Activated T-helper 2 cell treated with anti-CD3 and anti-CD28 coated beads, Interferon-gamma antibody, Interleukin-2, Interleukin-4, amounts not matched to agents 10 μg/mL and 5 μg/mL and 100 μg/mL, durations not matched to agents 14 hours and 24 hours and 36 hours (primary cell): ENCODE measurements around the gene NEU2. TPM values are rescaled to one million over a fixed set of nuclear protein-coding genes. Genes with fewer than 3 reads are reported as not detected.
A peak's percentile ranks its signal among the peaks of the same experiment; 100 is the strongest.
"Not testable (repeated sequence)": the region's sequence is repeated elsewhere in the genome, so short reads cannot be mapped to it uniquely, and the experiment has no call there.

Experiments used
- DNase-seq: peaks from one replicate; pipeline ENCODE4 v3.0.0; 2021; ENCODE audit warnings: low spot score
- H3K27ac Mint-ChIP-seq: one replicate; pipeline ENCODE4 v1.8.0; 2021; ENCODE audit warnings: mixed read lengths
- H3K27me3 Mint-ChIP-seq: one replicate; pipeline ENCODE4 v1.8.0; 2021; ENCODE audit warnings: low read depth, mixed read lengths
- H3K36me3 Mint-ChIP-seq: one replicate; pipeline ENCODE4 v1.8.0; 2021; ENCODE audit warnings: low read depth, mixed read lengths
- H3K4me1 Mint-ChIP-seq: one replicate; pipeline ENCODE4 v1.8.0; 2021; ENCODE audit warnings: low read depth, mixed read lengths
- H3K4me3 Mint-ChIP-seq: one replicate; pipeline ENCODE4 v1.8.0; 2021; ENCODE audit warnings: low read depth, mild to moderate bottlenecking, moderate library complexity, mixed read lengths
- H3K9me3 Mint-ChIP-seq: one replicate; pipeline ENCODE4 v1.8.0; 2021; ENCODE audit warnings: mixed read lengths
- intact Hi-C: fragments of 100-400 bp; cut with micrococcal nuclease; formaldehyde crosslinking; loops from one replicate; pipeline ENCODE4 v1.15.1; 2023
- total RNA-seq: library from RNA; stranded (reverse); gene quantifications from 2 replicates; pipeline ENCODE4 v1.2.3, GENCODE V29; 2022

NEU2 gene
- total RNA-seq, 1 donor from 2014 or later, result not detected

DNA sequence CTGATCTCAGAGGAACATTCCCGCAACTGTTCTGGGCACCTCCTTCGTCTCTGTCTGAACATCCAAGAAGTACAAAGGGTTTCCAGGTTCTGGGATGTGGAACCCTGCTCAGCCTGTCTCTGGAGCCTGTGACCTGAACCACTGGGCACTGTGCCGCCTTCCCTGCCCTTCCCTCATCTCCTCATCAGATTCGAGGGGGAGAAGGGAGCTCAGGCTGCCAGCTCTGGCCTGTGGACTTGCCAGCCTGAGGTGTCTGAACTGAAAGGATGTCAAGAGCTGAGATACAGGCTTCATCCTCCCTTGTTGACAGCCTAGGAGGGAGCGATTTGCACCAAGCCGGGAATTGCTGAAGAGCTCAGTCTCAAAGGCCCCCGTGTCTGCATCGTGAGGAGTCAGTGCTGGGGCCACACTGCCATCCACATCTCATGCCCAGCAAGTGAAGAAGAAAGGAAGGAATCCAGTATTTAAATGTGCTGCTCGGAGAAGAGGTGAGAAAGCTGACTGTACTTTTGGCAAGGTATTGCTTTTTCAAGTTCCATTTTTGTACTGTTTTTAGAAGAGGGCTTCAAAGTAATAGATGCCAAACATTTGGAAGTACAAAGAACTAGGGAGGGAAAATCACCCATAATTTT lies 12.6 kb downstream of the NEU2 start:
- no peak for DNase-seq
- H3K36me3 Mint-ChIP-seq, result no peaks in the 10 kb centered on the region
- H3K9me3 Mint-ChIP-seq, result no peaks in the 10 kb centered on the region
- H3K4me3 Mint-ChIP-seq, result no peak overlapping the region
- H3K27ac Mint-ChIP-seq, result no peak overlapping the region
- H3K4me1 Mint-ChIP-seq, result no peaks in the 10 kb centered on the region
- peaks cover 25% of the 10 kb centered on the region for H3K27me3 Mint-ChIP-seq
- intact Hi-C loops, result no loop called here

DNA sequence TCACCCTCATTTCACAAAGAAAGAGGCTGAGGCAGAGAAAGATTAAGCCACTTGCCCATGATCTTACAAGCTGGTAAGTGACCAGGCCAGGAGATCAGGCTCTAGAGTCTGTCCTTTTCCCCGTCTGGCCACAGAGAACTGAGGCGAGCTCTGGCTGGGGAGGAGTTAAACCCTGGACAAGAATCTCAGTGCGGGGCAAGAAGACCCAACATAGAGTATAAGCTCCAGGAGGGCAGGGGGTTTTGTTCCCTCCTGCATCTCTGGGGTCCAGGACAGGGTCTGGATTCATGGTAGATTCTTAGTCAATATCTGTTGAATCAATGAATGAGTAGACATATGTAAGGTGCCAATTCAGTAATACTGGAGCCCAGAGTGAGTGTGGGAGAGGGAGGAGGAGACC lies 14.7 kb downstream of the NEU2 start:
- Mint-ChIP-seq H3K36me3 (no peaks in the 10 kb centered on the region), H3K9me3 (no peaks in the 10 kb centered on the region), H3K4me1 (no peaks in the 10 kb centered on the region), H3K27ac (no peak overlapping the region), H3K27me3 (peaks cover 28% of the 10 kb centered on the region), H3K4me3 (no peak overlapping the region)
- intact Hi-C loops, result no loop called here
- no peak for DNase-seq

DNA sequence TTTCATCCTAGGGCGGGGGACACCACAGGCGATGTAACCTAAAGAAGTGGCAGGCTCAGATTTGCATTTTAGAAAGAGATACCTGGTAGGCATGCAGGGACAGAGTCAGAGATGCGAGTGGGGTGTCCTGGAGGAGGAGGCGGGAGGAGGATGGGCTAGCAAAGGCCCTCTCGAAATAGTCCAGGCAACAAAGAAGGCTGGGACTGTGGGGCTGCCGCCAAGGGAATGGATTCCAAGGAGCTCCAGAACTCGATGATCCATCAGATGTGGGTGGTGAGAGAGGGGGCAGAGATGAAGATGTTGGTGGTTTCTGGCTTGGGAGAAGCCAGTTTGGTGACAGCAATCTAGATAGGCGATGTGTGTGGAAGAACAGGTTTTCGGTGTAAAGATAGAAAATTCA lies 15.2 kb downstream of the NEU2 start:
- no peak for DNase-seq
- intact Hi-C loops, result no loop called here
- Mint-ChIP-seq H3K27me3 (peaks cover 30% of the 10 kb centered on the region), H3K4me1 (no peaks in the 10 kb centered on the region), H3K9me3 (no peaks in the 10 kb centered on the region), H3K36me3 (no peaks in the 10 kb centered on the region), H3K4me3 (no peak overlapping the region), H3K27ac (no peak overlapping the region)

DNA sequence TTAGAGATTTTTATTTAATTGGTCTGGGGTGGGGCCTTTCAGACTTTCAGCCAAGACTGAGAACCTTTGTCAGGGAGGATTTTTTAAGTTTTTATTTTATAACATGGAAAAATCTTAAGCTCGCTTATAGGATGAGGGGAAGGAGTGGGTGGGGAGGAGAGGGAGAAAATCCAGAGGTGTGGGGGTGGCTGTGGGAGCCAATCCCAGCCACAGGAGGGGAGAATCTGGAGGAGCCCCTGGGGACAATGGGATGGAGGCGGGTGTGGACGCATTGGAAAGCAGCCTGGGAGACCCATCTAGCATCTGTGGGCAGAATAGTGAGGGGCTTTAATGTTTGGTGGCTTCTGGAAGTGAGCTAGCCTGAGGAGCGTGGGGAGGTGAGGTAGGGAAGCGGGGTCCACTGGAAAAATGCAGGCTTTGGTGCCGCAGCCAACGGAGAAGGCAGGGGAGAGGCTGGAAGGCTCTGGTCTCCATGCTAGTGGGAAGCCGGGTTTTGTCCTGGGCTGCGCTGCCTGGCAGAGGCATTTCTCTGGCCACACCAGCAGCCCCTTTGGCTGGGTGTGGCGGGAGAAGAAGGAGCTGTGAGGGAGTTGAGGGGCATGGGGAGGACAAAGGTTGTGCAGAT lies 16.2 kb downstream of the NEU2 start:
- Mint-ChIP-seq H3K4me1 (peaks cover under 1% of the 10 kb centered on the region), H3K9me3 (no peaks in the 10 kb centered on the region), H3K27me3 (peaks cover 27% of the 10 kb centered on the region), H3K36me3 (no peaks in the 10 kb centered on the region), H3K27ac (no peak overlapping the region), H3K4me3 (no peak overlapping the region)
- no peak for DNase-seq
- intact Hi-C loops, result no loop called here

DNA sequence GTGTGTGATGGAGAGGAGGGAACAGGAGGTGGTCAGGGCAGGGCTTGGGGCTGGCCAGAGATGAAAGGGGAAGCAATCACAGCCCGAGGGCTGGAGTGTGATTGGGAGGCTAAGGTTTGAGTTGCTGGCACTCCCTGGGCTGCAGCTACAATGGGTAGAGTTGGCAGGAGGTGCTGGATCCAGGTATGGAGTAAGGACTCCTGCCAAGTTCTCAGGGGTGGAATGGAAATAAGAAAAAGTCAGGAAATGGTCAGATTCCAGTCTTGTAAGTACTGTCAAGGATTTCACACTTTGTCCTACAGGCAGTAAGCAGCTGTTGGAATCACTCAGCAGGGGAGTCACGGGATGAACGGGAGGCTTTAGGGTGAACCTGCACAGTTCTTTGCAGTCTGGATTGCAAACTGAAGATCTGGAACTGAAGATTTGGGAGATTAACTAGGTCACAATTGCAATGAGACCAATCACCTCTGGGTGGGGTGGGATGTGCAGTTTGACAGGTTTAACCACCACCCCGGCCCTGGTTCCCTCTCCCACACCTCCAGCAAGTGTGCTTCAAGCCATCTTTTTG lies 16.8 kb downstream of the NEU2 start:
- Mint-ChIP-seq H3K9me3 (no peaks in the 10 kb centered on the region), H3K27me3 (peaks cover 31% of the 10 kb centered on the region), H3K4me1 (peaks cover 5% of the 10 kb centered on the region), H3K27ac (no peak overlapping the region), H3K4me3 (no peak overlapping the region), H3K36me3 (no peaks in the 10 kb centered on the region)
- no peak for DNase-seq
- intact Hi-C loops, result no loop called here

DNA sequence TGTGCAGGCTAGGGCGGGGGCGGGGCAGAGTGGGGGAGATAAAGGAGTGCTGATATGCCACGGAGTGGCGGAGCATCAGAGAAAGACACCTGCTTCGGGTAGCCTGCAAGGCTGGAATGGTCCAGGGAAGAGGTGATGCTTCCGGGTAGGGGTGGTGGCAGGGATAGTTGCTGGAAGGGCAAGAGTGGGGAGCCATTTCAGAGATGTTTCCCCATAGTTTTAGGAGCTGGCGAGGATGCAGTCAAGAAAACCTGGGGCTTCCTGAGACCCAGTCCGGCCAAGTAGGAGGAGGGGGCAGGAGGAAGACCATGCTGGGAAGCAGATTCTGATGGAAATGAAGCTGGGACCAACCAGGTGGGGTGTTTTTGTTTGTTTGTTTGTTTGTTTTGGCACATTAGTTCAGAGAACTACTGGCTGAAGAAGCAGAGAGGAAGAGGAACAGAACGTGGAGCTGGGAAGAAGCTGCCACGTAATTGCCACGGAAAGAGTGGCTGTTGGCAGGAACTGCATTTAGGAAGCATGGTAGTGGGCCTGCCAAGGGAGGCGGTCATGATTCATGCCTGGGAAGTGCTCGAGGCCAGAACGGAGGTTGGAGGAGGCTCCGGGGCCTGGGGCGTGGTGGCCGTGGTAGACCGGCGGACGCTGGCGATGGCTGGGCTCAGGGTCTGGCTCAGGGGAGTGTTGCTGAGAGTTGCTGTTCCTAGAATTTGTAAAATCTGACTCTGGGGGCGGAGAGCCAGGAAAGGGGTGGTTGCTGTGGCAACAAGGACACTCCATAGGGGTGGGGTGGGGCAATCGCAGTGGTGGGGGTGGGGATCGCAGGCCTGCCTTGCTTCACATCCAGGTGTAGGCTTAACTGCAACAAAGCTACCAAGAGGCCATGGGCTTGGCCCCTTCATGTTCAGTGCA lies 19.0 kb downstream of the NEU2 start:
- H3K27ac Mint-ChIP-seq, result no peak overlapping the region
- no peak for DNase-seq
- H3K4me1 Mint-ChIP-seq, result peaks cover 8% of the 10 kb centered on the region
- no peaks in the 10 kb centered on the region for H3K9me3 Mint-ChIP-seq
- peaks cover 32% of the 10 kb centered on the region for H3K27me3 Mint-ChIP-seq
- intact Hi-C loops, result loop anchor here (10.0 kb wide), 2 partner anchors 287 to 447 kb away; no protein-coding TSS in a partner anchor
- no peak overlapping the region for H3K4me3 Mint-ChIP-seq
- H3K36me3 Mint-ChIP-seq, result no peaks in the 10 kb centered on the region

DNA sequence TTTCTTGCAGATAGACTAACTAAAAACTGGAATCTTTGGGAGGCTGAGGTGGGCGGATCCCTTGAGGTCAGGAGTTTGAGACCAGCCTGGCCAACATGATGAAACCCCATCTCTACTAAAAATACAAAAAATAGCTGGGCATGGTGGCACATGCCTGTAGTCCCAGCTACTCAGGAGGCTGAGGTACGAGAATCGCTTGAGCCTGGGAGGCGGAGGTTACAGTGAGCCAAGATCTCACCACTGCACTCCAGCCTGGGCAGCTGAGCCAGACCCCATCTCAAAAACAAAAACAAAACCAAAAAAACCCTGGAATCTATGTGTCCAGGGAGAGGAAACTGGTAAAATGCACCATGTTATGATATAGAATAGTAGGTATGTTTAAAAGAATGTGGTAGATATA lies 20.0 kb downstream of the NEU2 start:
- H3K9me3 Mint-ChIP-seq, H3K27ac Mint-ChIP-seq, H3K36me3 Mint-ChIP-seq, DNase-seq, H3K4me3 Mint-ChIP-seq, H3K4me1 Mint-ChIP-seq: not testable (repeated sequence)
- intact Hi-C loops, result loop anchor here (10.0 kb wide), 2 partner anchors 288 to 448 kb away; no protein-coding TSS in a partner anchor
- peaks cover 26% of the 10 kb centered on the region for H3K27me3 Mint-ChIP-seq

DNA sequence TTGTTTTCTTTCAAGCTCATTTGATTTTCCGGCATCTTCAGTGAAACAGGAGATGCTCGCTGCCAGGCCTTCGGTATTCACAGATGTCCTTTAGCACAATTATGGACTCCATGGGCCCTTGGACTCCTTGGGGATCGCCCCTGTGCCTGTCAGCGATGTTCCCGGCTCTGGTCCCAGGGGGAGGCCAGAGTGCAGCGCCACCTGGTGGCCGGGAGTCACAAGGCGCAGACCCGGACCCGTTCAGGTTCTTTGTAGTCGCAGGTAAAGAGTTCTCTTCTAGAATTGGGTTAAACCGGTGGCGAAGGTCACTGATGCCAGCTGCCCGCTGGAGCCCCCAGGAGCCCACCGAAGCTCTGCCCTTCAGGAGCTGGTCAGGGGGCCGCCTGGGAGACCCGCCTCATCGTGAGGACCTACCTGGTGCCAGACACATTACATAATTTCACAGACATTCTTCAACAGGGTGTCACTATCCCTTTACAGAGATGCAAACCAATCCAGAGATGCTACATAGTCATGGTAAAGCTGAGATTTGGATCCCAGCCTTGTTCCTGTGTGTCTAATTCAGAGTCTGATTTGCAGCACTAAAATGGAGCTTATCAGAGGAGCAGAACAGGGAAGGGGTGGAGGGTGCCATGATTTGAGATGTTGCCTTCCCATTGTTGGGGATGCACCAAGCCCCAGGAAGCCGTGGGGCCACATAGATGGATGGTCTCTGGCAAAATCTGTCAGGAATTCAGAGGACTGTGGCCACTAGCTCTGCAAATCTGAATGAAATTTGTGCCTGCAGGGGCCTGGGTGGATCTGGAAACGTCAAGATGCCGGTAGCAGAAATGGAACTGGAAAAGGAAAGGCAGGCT lies 21.7 kb downstream of the NEU2 start:
- H3K27ac Mint-ChIP-seq, result no peak overlapping the region

DNA sequence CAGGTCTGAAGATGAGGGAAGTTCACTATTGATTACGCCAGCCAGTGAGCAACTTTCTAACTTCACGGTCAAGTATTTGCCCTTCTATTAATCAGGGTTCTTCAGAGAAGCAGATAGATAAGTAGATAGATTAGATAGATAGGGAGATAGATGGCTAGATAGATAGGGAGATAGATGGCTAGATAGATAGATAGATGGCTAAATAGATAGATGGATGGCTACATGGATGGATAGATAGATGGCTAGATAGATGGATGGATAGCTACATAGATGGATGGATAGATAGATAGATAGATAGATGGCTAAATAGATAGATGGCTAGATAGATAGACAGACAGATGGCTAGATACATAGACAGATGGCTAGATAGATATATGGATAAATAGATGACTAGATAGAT lies 22.9 kb downstream of the NEU2 start:
- DNase-seq, result no peak
- intact Hi-C loops, result loop anchor here (2.0 to 10.0 kb wide), 3 partner anchors 203 to 451 kb away; no protein-coding TSS in a partner anchor
- no peak overlapping the region for H3K4me3 Mint-ChIP-seq
- no peaks in the 10 kb centered on the region for H3K9me3 Mint-ChIP-seq
- H3K27me3 Mint-ChIP-seq, result peaks cover 14% of the 10 kb centered on the region
- H3K4me1 Mint-ChIP-seq, result peaks cover 14% of the 10 kb centered on the region
- no peak overlapping the region for H3K27ac Mint-ChIP-seq
- no peaks in the 10 kb centered on the region for H3K36me3 Mint-ChIP-seq

More for the DNA sequence above, 21.7 kb downstream of the NEU2 start:
- no peaks in the 10 kb centered on the region for H3K9me3 Mint-ChIP-seq
- peak; percentile 56 for DNase-seq
- no peak overlapping the region for H3K4me3 Mint-ChIP-seq
- no peaks in the 10 kb centered on the region for H3K36me3 Mint-ChIP-seq
- H3K27me3 Mint-ChIP-seq, result peaks cover 16% of the 10 kb centered on the region
- peaks cover 10% of the 10 kb centered on the region for H3K4me1 Mint-ChIP-seq
- intact Hi-C loops, result loop anchor here (2.0 to 10.0 kb wide), 3 partner anchors 201 to 449 kb away; no protein-coding TSS in a partner anchor

DNA sequence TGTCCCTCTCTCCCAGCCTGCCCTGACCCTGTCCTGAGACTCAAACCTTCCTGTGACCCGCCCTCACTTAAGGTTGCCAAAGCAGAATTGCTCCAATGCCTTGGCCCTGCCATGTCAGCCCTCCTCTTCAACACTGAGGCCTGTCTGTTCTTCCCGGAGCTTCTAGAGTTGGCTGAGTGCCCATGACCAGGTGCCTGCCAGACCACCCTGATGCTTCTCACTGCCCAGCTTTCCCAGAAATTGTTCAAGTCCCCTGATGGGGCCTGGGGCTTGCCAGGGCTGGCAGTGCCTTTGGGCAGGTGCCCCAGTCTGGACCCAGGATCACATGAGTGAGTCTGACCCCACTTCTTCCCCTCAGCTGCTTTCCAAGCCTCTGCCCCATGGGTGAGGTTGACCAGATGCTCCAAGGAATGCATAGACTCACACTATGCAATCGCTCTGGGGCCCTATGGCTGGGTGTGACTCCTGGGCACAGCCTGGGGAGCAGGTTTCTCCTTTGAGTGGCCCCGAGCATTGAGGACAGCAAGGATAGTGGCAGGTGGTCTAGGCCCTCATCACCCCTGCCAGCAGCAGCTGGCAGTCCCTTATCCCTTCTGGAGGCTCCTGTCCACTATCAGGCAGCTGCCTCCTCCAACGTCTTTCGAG lies 24.6 kb downstream of the NEU2 start:
- Mint-ChIP-seq H3K27me3 (peaks cover 10% of the 10 kb centered on the region), H3K4me1 (peaks cover 17% of the 10 kb centered on the region), H3K36me3 (peaks cover 1% of the 10 kb centered on the region), H3K27ac (no peak overlapping the region), H3K4me3 (no peak overlapping the region), H3K9me3 (no peaks in the 10 kb centered on the region)
- intact Hi-C loops, result loop anchor here (10.0 kb wide), 2 partner anchors 292 to 452 kb away; no protein-coding TSS in a partner anchor
- no peak for DNase-seq

DNA sequence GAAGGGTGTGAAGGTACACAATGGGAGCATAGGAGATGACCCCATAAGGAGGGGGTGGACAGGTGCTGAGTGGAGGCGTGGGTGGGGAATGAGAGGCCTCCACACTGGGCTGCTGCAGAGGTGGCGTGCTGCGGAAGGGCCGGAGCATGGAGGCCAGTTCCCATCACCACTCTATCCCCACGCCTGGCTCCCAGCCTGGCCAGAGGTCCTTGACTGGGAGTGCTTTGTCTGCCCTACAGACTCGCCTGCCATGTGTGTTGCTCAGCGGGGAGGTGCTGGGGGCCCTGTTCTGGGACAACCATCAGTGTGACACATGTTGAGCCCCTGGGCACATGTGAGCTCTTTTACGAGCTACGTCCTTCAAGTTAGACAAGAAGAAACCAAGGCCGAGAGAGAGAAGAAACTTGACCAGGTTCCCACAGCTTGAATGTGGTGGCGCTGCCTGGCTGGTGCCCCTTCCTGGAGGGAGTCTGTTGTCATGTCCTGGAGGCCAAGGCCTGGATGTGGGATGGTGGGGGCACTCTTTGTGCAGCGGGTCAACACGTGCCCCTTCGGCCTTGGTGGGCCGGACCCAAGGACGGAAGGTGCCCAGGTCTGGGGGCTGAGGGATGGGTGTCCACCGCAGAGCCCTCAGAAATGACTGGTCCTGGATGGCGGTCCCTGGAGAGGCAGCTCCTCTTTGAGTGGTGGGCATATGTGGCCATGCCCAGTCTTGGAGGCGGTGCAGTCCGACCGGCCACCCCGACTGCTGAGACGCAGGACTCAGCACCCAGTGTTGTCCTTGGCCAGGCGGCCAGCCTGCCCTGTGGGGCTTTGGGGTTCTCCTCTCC lies 26.5 kb downstream of the NEU2 start:
- Mint-ChIP-seq H3K9me3 (no peaks in the 10 kb centered on the region), H3K4me1 (peaks cover 33% of the 10 kb centered on the region), H3K27me3 (peaks cover 5% of the 10 kb centered on the region), H3K4me3 (peak overlapping the region; percentile 65), H3K27ac (peak overlapping the region; percentile 68), H3K36me3 (peaks cover 19% of the 10 kb centered on the region)
- DNase-seq, result no peak
- intact Hi-C loops, result loop anchor here (10.0 kb wide), 2 partner anchors 294 to 454 kb away; no protein-coding TSS in a partner anchor
